Caco-2 (cell line): ENCODE measurements around the gene NTNG2. TPM values are rescaled to one million over a fixed set of nuclear protein-coding genes. Genes with fewer than 3 reads are reported as not detected.
"Not testable (repeated sequence)": the region's sequence is repeated elsewhere in the genome, so short reads cannot be mapped to it uniquely, and the experiment has no call there.

ENCODE experiments used
- BruUV-seq: library from RNA; stranded (reverse); fragments of 400-500 nt; replicated peaks from 2 replicates; lab custom pipeline; 2021; lab: Mats Ljungman, UMichigan
- CTCF ChIA-PET: fragments of 300-600 bp; sonication (Branson Sonifier 250); formaldehyde crosslinking; loops from one replicate; lab custom pipeline; 2022; ENCODE audit warnings: antibody characterized with exemption; lab: Charles Lee
- POLR2A ChIA-PET: fragments of 300-600 bp; sonication (Branson Sonifier 250); formaldehyde crosslinking; loops from one replicate; lab custom pipeline; 2022; ENCODE audit warnings: antibody characterized with exemption; lab: Charles Lee
- DNase-seq, 2 experiments: peaks; one replicate each; pipeline versions ENCODE4 v3.0.0 to v3.0.0-alpha.2; 2020 to 2022
- H3K27me3 ChIP-seq: replicated peaks from 2 replicates; pipeline ENCODE4 v1.6.0; 2011; ENCODE audit warnings: low read length; ENCODE audit not compliant: control insufficient read depth, insufficient read depth
- H3K36me3 ChIP-seq: 2 replicates; pipeline ENCODE4 v1.5.1; 2011; ENCODE audit warnings: low read length; ENCODE audit not compliant: control insufficient read depth, insufficient read depth
- H3K4me1 ChIP-seq: fragments of 250-450 bp; sonication (Bioruptor Pico); 2 replicates; pipeline ENCODE4 v1.5.1; 2020; ENCODE audit warnings: mild to moderate bottlenecking
- H3K4me3 ChIP-seq: 2 replicates; pipeline ENCODE4 v1.5.1; 2011; ENCODE audit warnings: low read depth, mild to moderate bottlenecking, control low read depth, low read length
- H3K9me3 ChIP-seq: fragments of 250-450 bp; sonication (Bioruptor Pico); 2 replicates; pipeline ENCODE4 v1.5.1; 2020; ENCODE audit warnings: mild to moderate bottlenecking, moderate library complexity
- H3K27ac Mint-ChIP-seq: one replicate; pipeline ENCODE4 v1.8.0; 2022; ENCODE audit warnings: mixed read lengths; ENCODE audit not compliant: unreplicated experiment
- H3K27me3 Mint-ChIP-seq: one replicate; pipeline ENCODE4 v1.8.0; 2022; ENCODE audit warnings: mixed read lengths; ENCODE audit not compliant: insufficient read depth, unreplicated experiment
- H3K36me3 Mint-ChIP-seq: one replicate; pipeline ENCODE4 v1.8.0; 2022; ENCODE audit warnings: mild to moderate bottlenecking, mixed read lengths; ENCODE audit not compliant: insufficient read depth, unreplicated experiment
- H3K4me1 Mint-ChIP-seq: one replicate; pipeline ENCODE4 v1.8.0; 2022; ENCODE audit warnings: low read depth, mixed read lengths; ENCODE audit not compliant: unreplicated experiment
- H3K4me3 Mint-ChIP-seq: one replicate; pipeline ENCODE4 v1.8.0; 2022; ENCODE audit warnings: mild to moderate bottlenecking, moderate library complexity, mixed read lengths; ENCODE audit not compliant: unreplicated experiment
- H3K9me3 Mint-ChIP-seq: one replicate; pipeline ENCODE4 v1.8.0; 2022; ENCODE audit warnings: mixed read lengths; ENCODE audit not compliant: unreplicated experiment
- intact Hi-C: fragments of 100-400 bp; cut with micrococcal nuclease; formaldehyde crosslinking; loops from one replicate; pipeline ENCODE4 v1.10.0; 2022; ENCODE audit not compliant: unreplicated experiment
- total RNA-seq: library from RNA; stranded (reverse); gene quantifications from 2 replicates; pipeline ENCODE4 v1.2.3, GENCODE V29; 2022
- TF ChIP-seq, protein P1 (sequence below), 2 experiments: fragments of 200-600 bp in 1 of 2; IDR thresholded peaks; 1 replicate in 1 of 2; 2 replicates in 1 of 2; pipeline versions ENCODE4 v1.5.1 to v1.8.0; 2011 to 2022; ENCODE audit warnings: antibody characterized with exemption in 1 of 2, control low read depth in 1 of 2, inconsistent platforms in 1 of 2, low read depth in 1 of 2, low read length in 1 of 2, mild to moderate bottlenecking in 1 of 2, moderate library complexity in 1 of 2; ENCODE audit not compliant: insufficient read depth in 1 of 2, severe bottlenecking in 1 of 2, unreplicated experiment in 1 of 2

Gene NTNG2
- total RNA-seq, 1 experiment from 2014 or later = not detected

DNA sequence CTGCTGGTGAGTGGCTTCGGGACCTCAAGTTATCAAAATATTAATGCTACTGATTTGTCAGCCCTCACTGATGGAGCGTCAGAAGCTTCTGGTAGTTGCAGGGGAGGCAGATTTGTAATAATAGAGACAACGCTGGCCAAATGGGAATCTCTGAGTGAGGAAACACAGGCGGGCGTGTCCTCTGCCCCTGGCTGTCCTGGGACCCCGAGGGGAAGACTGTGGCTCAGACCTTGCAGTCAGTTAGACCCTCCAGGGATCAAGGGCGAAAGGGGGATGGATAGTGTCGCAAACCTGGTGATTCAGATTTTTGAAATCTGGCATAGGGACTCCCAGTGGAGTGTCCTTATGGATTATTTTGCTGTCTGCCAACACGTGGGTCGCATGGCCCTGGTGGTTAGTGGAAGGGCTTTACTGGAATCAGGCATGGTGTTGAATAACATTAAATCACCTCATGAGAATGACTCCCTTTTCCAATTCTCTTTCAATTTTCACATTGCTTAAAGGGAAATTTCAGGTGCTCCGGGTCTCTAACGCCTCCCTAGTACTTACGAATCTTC lies 35.1 kb upstream of the NTNG2 start:
- Mint-ChIP-seq H3K36me3 (no peaks in the 10 kb centered on the region), H3K27me3 (peaks cover 34% of the 10 kb centered on the region), H3K9me3 (no peaks in the 10 kb centered on the region), H3K27ac (no peak overlapping the region), H3K4me3 (no peak overlapping the region), H3K4me1 (no peaks in the 10 kb centered on the region)
- intact Hi-C loops = no loop called here
- Histone ChIP-seq H3K27me3 (peaks cover 1% of the 10 kb centered on the region), H3K4me1 (no peaks in the 10 kb centered on the region), H3K36me3 (no peaks in the 10 kb centered on the region), H3K9me3 (no peaks in the 10 kb centered on the region), H3K4me3 (no peak overlapping the region)
- BruUV-seq = no TSS peak
- CTCF ChIA-PET = no interaction called here
- POLR2A ChIA-PET = no interaction called here
- TF ChIP-seq, protein P1, sequence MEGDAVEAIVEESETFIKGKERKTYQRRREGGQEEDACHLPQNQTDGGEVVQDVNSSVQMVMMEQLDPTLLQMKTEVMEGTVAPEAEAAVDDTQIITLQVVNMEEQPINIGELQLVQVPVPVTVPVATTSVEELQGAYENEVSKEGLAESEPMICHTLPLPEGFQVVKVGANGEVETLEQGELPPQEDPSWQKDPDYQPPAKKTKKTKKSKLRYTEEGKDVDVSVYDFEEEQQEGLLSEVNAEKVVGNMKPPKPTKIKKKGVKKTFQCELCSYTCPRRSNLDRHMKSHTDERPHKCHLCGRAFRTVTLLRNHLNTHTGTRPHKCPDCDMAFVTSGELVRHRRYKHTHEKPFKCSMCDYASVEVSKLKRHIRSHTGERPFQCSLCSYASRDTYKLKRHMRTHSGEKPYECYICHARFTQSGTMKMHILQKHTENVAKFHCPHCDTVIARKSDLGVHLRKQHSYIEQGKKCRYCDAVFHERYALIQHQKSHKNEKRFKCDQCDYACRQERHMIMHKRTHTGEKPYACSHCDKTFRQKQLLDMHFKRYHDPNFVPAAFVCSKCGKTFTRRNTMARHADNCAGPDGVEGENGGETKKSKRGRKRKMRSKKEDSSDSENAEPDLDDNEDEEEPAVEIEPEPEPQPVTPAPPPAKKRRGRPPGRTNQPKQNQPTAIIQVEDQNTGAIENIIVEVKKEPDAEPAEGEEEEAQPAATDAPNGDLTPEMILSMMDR (IDR thresholded peaks at IDR 0.05; ENCODE audit: insufficient read depth in 1 of 2, low read depth in 1 of 2, low read length in 1 of 2, severe bottlenecking in 1 of 2, unreplicated experiment in 1 of 2) = no peak
- no peak for DNase-seq

DNA sequence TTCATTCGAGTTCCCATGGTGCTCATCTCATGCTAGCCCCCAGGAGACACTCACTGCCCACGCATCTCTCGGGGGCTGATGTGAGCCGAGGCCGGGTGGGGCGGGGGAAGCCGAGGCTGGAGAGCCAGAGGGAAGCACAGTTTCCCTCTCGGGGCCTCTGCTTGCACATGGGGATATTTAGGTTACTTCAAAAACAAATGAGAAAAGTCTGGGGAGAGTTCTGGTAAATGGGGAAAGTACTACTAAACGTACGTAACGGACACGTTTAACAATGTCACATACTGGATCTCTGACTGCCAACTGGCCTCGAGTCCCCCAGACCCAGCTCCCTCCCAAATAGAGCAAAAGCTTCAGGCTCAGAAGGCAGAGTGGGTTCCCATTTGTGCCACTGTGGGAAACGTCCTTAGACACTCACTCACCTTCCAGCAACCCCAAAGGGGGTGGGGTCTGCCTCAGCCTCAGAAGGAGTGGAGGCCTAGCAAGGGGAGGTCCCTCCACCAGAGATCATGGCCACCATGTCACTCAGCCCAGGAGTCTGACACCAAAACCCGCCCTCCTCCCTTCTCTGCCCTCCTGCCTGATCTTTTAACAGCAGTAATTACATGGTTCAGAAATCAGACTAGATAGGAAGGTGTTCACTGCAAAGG lies 33.8 kb upstream of the NTNG2 start:
- DNase-seq = no peak
- ChIA-PET CTCF (no interaction called here), POLR2A (no interaction called here)
- BruUV-seq = no TSS peak
- Mint-ChIP-seq H3K27me3 (peaks cover 34% of the 10 kb centered on the region), H3K27ac (no peak overlapping the region), H3K9me3 (no peaks in the 10 kb centered on the region), H3K36me3 (no peaks in the 10 kb centered on the region), H3K4me3 (no peak overlapping the region), H3K4me1 (no peaks in the 10 kb centered on the region)
- H3K27me3 ChIP-seq = peaks cover 1% of the 10 kb centered on the region
- no peaks in the 10 kb centered on the region for H3K36me3 ChIP-seq
- no peak overlapping the region for H3K4me3 ChIP-seq
- TF ChIP-seq, protein P1 (IDR thresholded peaks at IDR 0.05; ENCODE audit: insufficient read depth in 1 of 2, low read depth in 1 of 2, low read length in 1 of 2, severe bottlenecking in 1 of 2, unreplicated experiment in 1 of 2) = no peak
- no peaks in the 10 kb centered on the region for H3K9me3 ChIP-seq
- intact Hi-C loops = no loop called here
- H3K4me1 ChIP-seq = no peaks in the 10 kb centered on the region

DNA sequence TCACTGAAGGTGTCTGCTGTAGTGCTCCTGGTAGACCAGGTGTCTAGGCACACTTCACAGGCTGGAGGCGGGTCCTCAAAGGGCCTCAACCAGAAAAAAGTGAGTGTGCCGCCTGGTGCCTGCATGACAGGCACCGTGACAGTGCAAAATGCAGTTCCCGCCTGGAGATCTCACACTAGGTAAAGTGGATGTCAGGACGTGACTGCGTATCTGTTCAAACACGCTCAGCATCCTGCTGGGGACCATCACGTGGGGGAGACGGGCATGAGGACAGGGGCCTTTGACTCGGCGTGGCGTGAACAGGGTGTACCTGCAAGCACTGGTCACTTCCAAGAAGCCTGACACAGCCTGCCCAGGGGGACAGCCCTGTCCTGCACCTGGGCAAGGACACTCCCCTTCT lies 32.3 kb upstream of the NTNG2 start:
- Histone ChIP-seq H3K4me3 (no peak overlapping the region), H3K27me3 (peaks cover 1% of the 10 kb centered on the region), H3K9me3 (no peaks in the 10 kb centered on the region), H3K4me1 (no peaks in the 10 kb centered on the region), H3K36me3 (no peaks in the 10 kb centered on the region)
- no peak for DNase-seq
- intact Hi-C loops = no loop called here
- CTCF ChIA-PET = no interaction called here
- Mint-ChIP-seq H3K27me3 (peaks cover 26% of the 10 kb centered on the region), H3K9me3 (no peaks in the 10 kb centered on the region), H3K4me3 (no peak overlapping the region), H3K4me1 (no peaks in the 10 kb centered on the region), H3K36me3 (no peaks in the 10 kb centered on the region), H3K27ac (no peak overlapping the region)
- POLR2A ChIA-PET = no interaction called here
- TF ChIP-seq, protein P1 (IDR thresholded peaks at IDR 0.05; ENCODE audit: insufficient read depth in 1 of 2, low read depth in 1 of 2, low read length in 1 of 2, severe bottlenecking in 1 of 2, unreplicated experiment in 1 of 2) = no peak
- no TSS peak for BruUV-seq

DNA sequence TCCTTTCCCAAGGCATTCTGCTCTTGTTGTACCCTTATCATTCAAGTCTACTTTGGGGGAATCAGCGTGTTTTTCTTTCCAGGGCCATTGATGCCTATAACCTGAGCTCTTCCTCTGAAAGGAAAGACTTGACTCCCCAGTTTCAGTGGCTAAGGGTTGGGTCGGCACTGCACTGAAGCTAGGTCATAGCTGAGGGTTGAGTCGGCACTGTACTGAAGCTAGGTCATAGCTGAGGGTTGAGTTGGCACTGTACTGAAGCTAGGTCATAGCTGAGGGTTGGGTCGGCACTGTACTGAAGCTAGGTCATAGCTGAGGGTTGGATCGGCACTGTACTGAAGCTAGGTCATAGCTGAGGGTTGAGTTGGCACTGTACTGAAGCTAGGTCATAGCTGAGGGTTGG lies 27.8 kb upstream of the NTNG2 start:
- H3K27me3 ChIP-seq, H3K9me3 ChIP-seq, H3K9me3 Mint-ChIP-seq, intact Hi-C loops, H3K4me3 ChIP-seq, H3K36me3 ChIP-seq, H3K36me3 Mint-ChIP-seq, H3K4me3 Mint-ChIP-seq, POLR2A ChIA-PET, H3K4me1 Mint-ChIP-seq, H3K27ac Mint-ChIP-seq, DNase-seq, BruUV-seq, H3K4me1 ChIP-seq: not testable (repeated sequence)
- CTCF ChIA-PET = interaction anchor here (0.7 kb wide), 1 partner anchor 487 kb away, joined by 4 read pairs; no protein-coding TSS in a partner anchor
- peaks cover 16% of the 10 kb centered on the region for H3K27me3 Mint-ChIP-seq
